IPS DF 6.9 (cell line): ENCODE results near the gene ITPR2.
"Not testable (repeated sequence)": the region's sequence is repeated elsewhere in the genome, so short reads cannot be mapped to it uniquely, and the experiment has no call there.

ENCODE experiments used
- DNase-seq: peaks from one replicate; pipeline ENCODE4 v3.0.0-alpha.2; 2013; ENCODE audit warnings: low read depth, low spot score
- H3K27ac ChIP-seq: one replicate; pipeline ENCODE4 v1.5.1; 2013; ENCODE audit warnings: low read length, control low read depth
- H3K27me3 ChIP-seq: 2 replicates; pipeline ENCODE4 v1.6.1; 2013; ENCODE audit warnings: mild to moderate bottlenecking, low read length; ENCODE audit not compliant: control insufficient read depth, insufficient read depth
- H3K36me3 ChIP-seq: 2 replicates; pipeline ENCODE4 v1.6.1; 2013; ENCODE audit warnings: low read length; ENCODE audit not compliant: control insufficient read depth, insufficient read depth
- H3K4me1 ChIP-seq: 2 replicates; pipeline ENCODE4 v1.6.1; 2013; ENCODE audit warnings: low read length; ENCODE audit not compliant: control insufficient read depth, insufficient read depth
- H3K4me3 ChIP-seq: 2 replicates; pipeline ENCODE4 v1.5.1; 2013; ENCODE audit warnings: mild to moderate bottlenecking, low read length
- H3K9me3 ChIP-seq: 2 replicates; pipeline ENCODE4 v1.6.1; 2013; ENCODE audit warnings: low read length, inconsistent platforms; ENCODE audit not compliant: control insufficient read depth, insufficient read depth
- WGBS: extraction: QIAGEN DNeasy Blood & Tissue Kit; methylation state at CpG from one replicate; pipeline ENCODE4 v1.1.7; 2013; ENCODE audit warnings: mixed read lengths, missing lambda C conversion rate; ENCODE audit not compliant: insufficient read length, insufficient coverage; 5-methylcytosine and 5-hydroxymethylcytosine counted together

Gene ITPR2

GRCh38 chr12:26775991-26776390 lies 57.0 kb downstream of the ITPR2 start:
- not testable (repeated sequence) for H3K9me3 ChIP-seq, H3K27ac ChIP-seq, H3K27me3 ChIP-seq, H3K4me1 ChIP-seq, H3K36me3 ChIP-seq, DNase-seq, H3K4me3 ChIP-seq
- WGBS, result no CpG with 5 or more reads among the region's 3 CpGs

GRCh38 chr12:26773313-26774104 lies 59.5 kb downstream of the ITPR2 start:
- no peak for DNase-seq

GRCh38 chr12:26771861-26772260 lies 61.1 kb downstream of the ITPR2 start:
- no peaks in the 10 kb centered on the region; the same call in 1 of the 2 replicates for H3K4me1 ChIP-seq
- WGBS, result no CpG with 5 or more reads among the region's 4 CpGs
- H3K27me3 ChIP-seq, result no peaks in the 10 kb centered on the region
- no peak overlapping the region for H3K4me3 ChIP-seq
- H3K36me3 ChIP-seq, result no peaks in the 10 kb centered on the region
- H3K9me3 ChIP-seq, result no peaks in the 10 kb centered on the region
- no peak overlapping the region for H3K27ac ChIP-seq
- DNase-seq, result no peak

More at GRCh38 chr12:26773313-26774104, 59.5 kb downstream of the ITPR2 start:
- Histone ChIP-seq H3K4me1 (no peaks in the 10 kb centered on the region; the same call in 1 of the 2 replicates), H3K4me3 (no peak overlapping the region), H3K27ac (no peak overlapping the region), H3K9me3 (no peaks in the 10 kb centered on the region), H3K36me3 (no peaks in the 10 kb centered on the region), H3K27me3 (no peaks in the 10 kb centered on the region)
- no CpG with 5 or more reads among the region's 3 CpGs for WGBS

GRCh38 chr12:26770239-26771070 lies 62.5 kb downstream of the ITPR2 start:
- Histone ChIP-seq H3K4me1 (no peaks in the 10 kb centered on the region; the same call in 1 of the 2 replicates), H3K27me3 (no peaks in the 10 kb centered on the region), H3K9me3 (no peaks in the 10 kb centered on the region), H3K27ac (no peak overlapping the region), H3K4me3 (no peak overlapping the region), H3K36me3 (no peaks in the 10 kb centered on the region)
- no peak for DNase-seq
- WGBS, result no CpG with 5 or more reads among the region's 5 CpGs

GRCh38 chr12:26769611-26770010 lies 63.4 kb downstream of the ITPR2 start:
- DNase-seq, result no peak
- WGBS, result no CpG with 5 or more reads among the region's 3 CpGs
- H3K27me3 ChIP-seq, result no peaks in the 10 kb centered on the region
- no peaks in the 10 kb centered on the region for H3K36me3 ChIP-seq
- H3K27ac ChIP-seq, result no peak overlapping the region
- no peaks in the 10 kb centered on the region; the same call in 1 of the 2 replicates for H3K4me1 ChIP-seq
- H3K9me3 ChIP-seq, result no peaks in the 10 kb centered on the region
- no peak overlapping the region for H3K4me3 ChIP-seq

GRCh38 chr12:26768611-26769603 lies 64.1 kb downstream of the ITPR2 start:
- DNase-seq, result no peak
- H3K27ac ChIP-seq, result no peak overlapping the region
- no peaks in the 10 kb centered on the region for H3K36me3 ChIP-seq
- H3K27me3 ChIP-seq, result no peaks in the 10 kb centered on the region
- no CpG with 5 or more reads among the region's 1 CpG for WGBS
- no peaks in the 10 kb centered on the region for H3K9me3 ChIP-seq
- H3K4me3 ChIP-seq, result no peak overlapping the region
- H3K4me1 ChIP-seq, result no peaks in the 10 kb centered on the region; the same call in 1 of the 2 replicates

- no peaks in the 10 kb centered on the region for H3K9me3 ChIP-seq
- no peaks in the 10 kb centered on the region for H3K36me3 ChIP-seq
- no peak overlapping the region for H3K4me3 ChIP-seq
- WGBS, result 100% methylated on average over 1 of the region's 4 CpGs
- H3K4me1 ChIP-seq, result no peaks in the 10 kb centered on the region; the same call in 1 of the 2 replicates
- H3K27me3 ChIP-seq, result no peaks in the 10 kb centered on the region
- DNase-seq, result no peak
- H3K27ac ChIP-seq, result no peak overlapping the region
Measured at GRCh38 chr12:26767865-26768264, 65.1 kb downstream of the ITPR2 start.

GRCh38 chr12:26767116-26767515 lies 65.9 kb downstream of the ITPR2 start:
- no peak overlapping the region for H3K4me3 ChIP-seq
- WGBS, result no CpG with 5 or more reads among the region's 1 CpG

GRCh38 chr12:26762186-26762585 lies 70.8 kb downstream of the ITPR2 start:
- Histone ChIP-seq H3K9me3 (no peaks in the 10 kb centered on the region), H3K27me3 (no peaks in the 10 kb centered on the region), H3K4me1 (no peaks in the 10 kb centered on the region), H3K4me3 (no peak overlapping the region), H3K36me3 (no peaks in the 10 kb centered on the region), H3K27ac (no peak overlapping the region)
- no peak for DNase-seq
- no CpG with 5 or more reads among the region's 1 CpG for WGBS

More at GRCh38 chr12:26767116-26767515, 65.9 kb downstream of the ITPR2 start:
- H3K27ac ChIP-seq, result no peak overlapping the region
- H3K4me1 ChIP-seq, result no peaks in the 10 kb centered on the region; the same call in 1 of the 2 replicates
- H3K9me3 ChIP-seq, result no peaks in the 10 kb centered on the region
- DNase-seq, result no peak
- H3K36me3 ChIP-seq, result no peaks in the 10 kb centered on the region
- H3K27me3 ChIP-seq, result no peaks in the 10 kb centered on the region

- no peak overlapping the region for H3K4me3 ChIP-seq
Measured at GRCh38 chr12:26761775-26762174, 71.2 kb downstream of the ITPR2 start.

More at GRCh38 chr12:26761775-26762174, 71.2 kb downstream of the ITPR2 start:
- WGBS, result no CpG with 5 or more reads among the region's 3 CpGs
- Histone ChIP-seq H3K27me3 (no peaks in the 10 kb centered on the region), H3K4me1 (no peaks in the 10 kb centered on the region), H3K27ac (no peak overlapping the region), H3K36me3 (no peaks in the 10 kb centered on the region), H3K9me3 (no peaks in the 10 kb centered on the region)
- DNase-seq, result no peak
